ENCODE measurements around the gene FDXACB1.
A peak's percentile ranks its signal among the peaks of the same experiment; 100 is the strongest.
"Not testable (repeated sequence)": the region's sequence is repeated elsewhere in the genome, so short reads cannot be mapped to it uniquely, and the experiment has no call there.

The FDXACB1 gene

GRCh38 chr11:111913997-111914396 lies 35.0 kb upstream of the FDXACB1 start:
- H3K4me3 Mint-ChIP-seq, result no peak overlapping the region
- no peak overlapping the region for H3K27ac Mint-ChIP-seq
- H3K9me3 Mint-ChIP-seq, result no peaks in the 10 kb centered on the region
- H3K4me1 Mint-ChIP-seq (ENCODE audit: low read depth), result no peaks in the 10 kb centered on the region
- peaks cover 58% of the 10 kb centered on the region for H3K27me3 Mint-ChIP-seq
- no peak for DNase-seq
- H3K36me3 Mint-ChIP-seq (ENCODE audit: low read depth), result no peaks in the 10 kb centered on the region

DNA sequence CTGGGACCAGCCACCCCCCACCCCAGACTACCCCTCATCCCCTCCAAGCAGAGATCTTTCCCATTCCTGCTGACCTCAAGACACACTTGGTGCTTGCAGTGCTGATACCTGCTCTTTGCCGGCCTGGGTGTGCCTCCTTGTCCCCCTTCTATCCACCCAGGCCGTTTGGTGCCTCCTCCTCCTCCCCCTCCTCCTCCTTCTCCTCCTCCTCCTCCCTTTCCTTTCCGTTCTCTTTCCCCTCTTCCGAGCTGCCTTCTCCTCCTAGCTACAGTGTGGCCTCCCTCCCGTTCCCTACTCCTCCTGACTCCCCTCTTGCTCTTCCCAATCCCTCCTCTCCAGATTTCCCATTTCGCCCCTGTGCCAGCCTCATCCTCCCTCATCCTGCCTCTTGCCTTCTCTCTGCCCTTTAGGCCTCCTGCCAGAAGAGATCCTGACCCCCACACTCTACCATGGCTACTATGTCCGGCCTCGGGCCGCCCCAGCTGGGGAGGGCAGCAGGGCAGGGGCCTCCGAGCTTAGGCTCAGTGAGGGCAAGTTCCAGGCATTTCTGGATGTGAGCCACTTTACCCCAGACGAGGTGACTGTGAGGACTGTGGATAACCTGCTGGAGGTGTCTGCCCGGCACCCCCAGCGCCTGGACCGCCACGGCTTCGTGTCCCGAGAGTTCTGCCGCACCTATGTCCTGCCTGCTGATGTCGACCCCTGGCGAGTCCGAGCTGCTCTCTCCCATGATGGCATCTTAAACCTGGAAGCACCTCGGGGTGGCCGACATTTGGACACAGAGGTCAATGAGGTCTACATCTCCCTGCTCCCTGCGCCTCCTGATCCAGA lies 34.3 kb upstream of the FDXACB1 start:
- no peaks in the 10 kb centered on the region for H3K4me1 Mint-ChIP-seq (ENCODE audit: low read depth)
- no peaks in the 10 kb centered on the region for H3K9me3 Mint-ChIP-seq
- no peak overlapping the region for H3K27ac Mint-ChIP-seq
- no peak overlapping the region for H3K4me3 Mint-ChIP-seq
- DNase-seq, result no peak
- peaks cover 57% of the 10 kb centered on the region for H3K27me3 Mint-ChIP-seq
- no peaks in the 10 kb centered on the region for H3K36me3 Mint-ChIP-seq (ENCODE audit: low read depth)

- Mint-ChIP-seq H3K27ac (no peak within 1 kb of the TSS), H3K4me3 (no peak within 1 kb of the TSS), H3K9me3 (no peaks in the 10 kb centered on the region), H3K36me3 (ENCODE audit: low read depth) (no peaks in the 10 kb centered on the region), H3K4me1 (ENCODE audit: low read depth) (no peaks in the 10 kb centered on the region), H3K27me3 (peaks cover 52% of the 10 kb centered on the region)
- no peak for DNase-seq
Measured at GRCh38 chr11:111912535-111912934, 33.6 kb upstream of the FDXACB1 start, which contains the start of gene HSPB2. Gene HSPB2, plus strand, starts transcription at chr11:111912734. Its CDS starts 96 bp downstream, at chr11:111912830.

DNA sequence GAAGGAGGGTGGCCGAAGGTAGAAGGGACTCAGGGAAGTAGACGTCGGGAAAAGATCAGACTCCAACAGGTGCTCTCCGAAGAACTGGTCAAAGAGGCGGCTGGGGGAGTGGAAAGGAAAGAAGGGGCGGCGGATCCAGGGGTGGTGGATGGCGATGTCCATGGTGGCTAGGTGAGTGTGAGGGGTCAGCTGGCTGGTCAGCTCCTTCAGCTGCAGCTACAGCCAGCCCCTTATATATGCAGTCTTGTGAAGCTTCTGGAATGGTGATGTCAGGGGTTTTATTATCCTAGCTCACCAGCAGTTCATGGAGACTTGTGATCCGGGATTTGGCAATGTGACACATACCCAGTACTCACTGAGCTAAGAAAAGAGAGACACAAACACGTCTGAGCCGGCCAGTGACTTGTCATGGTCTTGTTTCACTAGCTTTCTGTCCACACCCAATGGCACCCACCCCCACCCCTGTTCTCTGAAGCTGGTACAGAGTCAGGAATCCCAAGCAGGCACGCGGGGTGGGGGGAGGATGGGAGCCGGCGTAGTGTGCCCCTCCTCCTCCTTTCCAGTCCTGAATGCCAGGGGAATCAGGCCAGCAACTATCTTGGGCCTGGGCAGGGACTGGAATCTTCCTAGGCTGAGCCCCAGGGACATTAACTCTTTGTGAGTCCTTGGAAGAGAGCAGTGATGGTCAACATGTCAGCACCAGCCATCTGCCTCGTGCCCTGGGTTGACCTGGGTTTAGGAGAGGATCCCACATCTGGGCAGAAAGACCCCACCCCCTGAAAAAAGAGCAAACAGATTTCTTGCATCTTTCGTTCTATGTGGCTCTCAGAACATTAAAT lies 32.8 kb upstream of the FDXACB1 start, which contains the start of gene CRYAB:
CRYAB (minus strand) TSS at position 208 of the 839 bp plus-strand sequence; CDS start at position 162, 46 bp downstream.
- Mint-ChIP-seq H3K36me3 (ENCODE audit: low read depth) (no peaks in the 10 kb centered on the region), H3K27me3 (peaks cover 48% of the 10 kb centered on the region), H3K4me3 (no peak within 1 kb of the TSS), H3K9me3 (no peaks in the 10 kb centered on the region), H3K4me1 (ENCODE audit: low read depth) (no peaks in the 10 kb centered on the region), H3K27ac (no peak within 1 kb of the TSS)
- DNase-seq, result no peak

- peaks cover 39% of the 10 kb centered on the region for H3K27me3 Mint-ChIP-seq
- H3K4me1 Mint-ChIP-seq (ENCODE audit: low read depth), result no peaks in the 10 kb centered on the region
- no peaks in the 10 kb centered on the region for H3K9me3 Mint-ChIP-seq
- H3K4me3 Mint-ChIP-seq, result no peak overlapping the region
- DNase-seq, result no peak
- H3K27ac Mint-ChIP-seq, result no peak overlapping the region
- H3K36me3 Mint-ChIP-seq (ENCODE audit: low read depth), result no peaks in the 10 kb centered on the region
Measured at GRCh38 chr11:111910676-111911562, 32.0 kb upstream of the FDXACB1 start.

DNA sequence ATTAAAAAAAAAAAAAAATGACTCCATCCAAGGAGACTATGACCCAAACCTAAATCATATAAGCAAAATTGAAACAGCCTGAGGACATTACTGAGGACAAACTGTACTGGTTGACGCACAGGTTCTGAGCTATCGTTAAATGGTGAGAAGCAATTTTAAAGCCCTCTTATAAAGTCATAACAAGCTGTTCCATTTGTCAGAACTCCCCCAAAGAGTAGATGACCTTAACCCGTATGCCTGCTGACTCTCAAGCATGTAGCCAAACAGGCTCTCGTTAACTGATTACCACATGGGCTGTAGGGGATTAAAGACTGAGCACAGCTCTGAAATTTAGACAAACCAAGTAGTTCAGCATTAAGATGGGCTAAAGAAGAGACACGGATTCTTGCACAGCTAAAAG lies 30.4 kb upstream of the FDXACB1 start:
- Mint-ChIP-seq H3K27me3 (peaks cover 32% of the 10 kb centered on the region), H3K4me3 (no peak overlapping the region), H3K4me1 (ENCODE audit: low read depth) (no peaks in the 10 kb centered on the region), H3K27ac (no peak overlapping the region), H3K9me3 (no peaks in the 10 kb centered on the region), H3K36me3 (ENCODE audit: low read depth) (no peaks in the 10 kb centered on the region)
- DNase-seq, result no peak

GRCh38 chr11:111908639-111909305 lies 29.8 kb upstream of the FDXACB1 start:
- H3K4me3 Mint-ChIP-seq, result no peak overlapping the region
- H3K4me1 Mint-ChIP-seq (ENCODE audit: low read depth), result no peaks in the 10 kb centered on the region
- H3K9me3 Mint-ChIP-seq, result no peaks in the 10 kb centered on the region
- DNase-seq, result no peak
- no peaks in the 10 kb centered on the region for H3K36me3 Mint-ChIP-seq (ENCODE audit: low read depth)
- H3K27ac Mint-ChIP-seq, result no peak overlapping the region
- H3K27me3 Mint-ChIP-seq, result peaks cover 27% of the 10 kb centered on the region

DNA sequence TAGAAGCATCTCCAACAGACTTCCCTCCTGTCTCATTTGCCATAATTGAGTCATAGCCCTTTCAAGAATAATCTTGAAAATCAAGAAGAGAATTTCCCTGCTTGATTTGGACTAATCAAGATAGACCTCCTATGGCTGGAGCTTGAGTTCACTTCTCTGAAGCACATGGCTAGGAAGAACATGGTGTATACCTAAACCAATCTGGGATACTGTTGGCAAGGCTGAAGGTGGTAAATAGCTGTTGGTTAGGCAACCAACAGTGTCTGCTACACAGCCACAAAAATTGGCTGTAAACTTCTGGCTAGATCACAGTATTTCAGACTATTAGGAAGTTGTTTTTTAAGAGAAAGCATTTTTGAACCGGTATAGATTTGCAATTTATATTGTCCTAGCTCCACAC lies 27.7 kb upstream of the FDXACB1 start:
- DNase-seq, result no peak
- Mint-ChIP-seq H3K4me3 (no peak overlapping the region), H3K9me3 (no peaks in the 10 kb centered on the region), H3K27me3 (peaks cover 13% of the 10 kb centered on the region), H3K36me3 (ENCODE audit: low read depth) (no peaks in the 10 kb centered on the region), H3K4me1 (ENCODE audit: low read depth) (no peaks in the 10 kb centered on the region), H3K27ac (no peak overlapping the region)

DNA sequence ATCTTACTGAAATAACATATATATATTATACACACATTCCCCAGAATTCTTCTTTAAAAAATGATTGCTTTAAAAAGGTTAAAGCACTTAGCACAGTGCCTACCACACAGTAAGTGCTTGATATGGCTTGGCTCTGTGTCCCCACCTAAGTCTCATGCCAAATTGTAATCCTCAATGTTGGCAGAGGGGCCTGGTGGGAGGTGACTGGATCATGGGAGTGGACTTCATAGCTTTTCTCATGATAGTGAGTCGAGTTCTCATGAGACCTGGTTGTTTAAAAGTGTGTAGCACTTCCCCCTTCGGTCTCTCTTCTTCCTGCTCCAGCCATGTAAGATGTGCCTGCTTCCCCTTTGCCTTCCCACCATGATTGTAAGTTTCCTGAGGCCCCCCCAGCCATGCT lies 26.4 kb upstream of the FDXACB1 start:
- Mint-ChIP-seq H3K27ac (no peak overlapping the region), H3K4me3 (no peak overlapping the region), H3K27me3 (peaks cover 3% of the 10 kb centered on the region), H3K36me3 (ENCODE audit: low read depth) (no peaks in the 10 kb centered on the region), H3K4me1 (ENCODE audit: low read depth) (no peaks in the 10 kb centered on the region), H3K9me3 (no peaks in the 10 kb centered on the region)
- DNase-seq, result no peak

DNA sequence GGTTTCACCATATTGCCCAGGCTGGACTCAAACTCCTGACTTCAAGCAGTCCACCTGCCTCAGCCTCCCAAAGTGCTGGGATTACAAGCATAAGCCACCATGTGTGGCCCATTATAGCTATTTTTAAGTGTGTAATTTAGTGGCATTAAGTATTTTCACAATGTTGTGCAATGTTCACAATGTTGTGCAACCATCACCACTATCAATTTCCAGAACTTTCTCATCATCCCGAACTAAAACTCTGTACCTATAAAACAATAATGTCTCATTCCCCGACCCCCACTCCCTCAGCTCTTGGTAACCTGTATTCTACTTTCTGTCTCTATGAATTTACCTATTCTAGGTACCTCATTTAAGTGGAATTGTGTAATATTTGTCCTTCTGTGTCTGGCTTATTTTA lies 7.9 kb upstream of the FDXACB1 start:
- Mint-ChIP-seq H3K36me3 (ENCODE audit: low read depth) (peaks cover 11% of the 10 kb centered on the region), H3K27me3 (no peaks in the 10 kb centered on the region), H3K9me3 (no peaks in the 10 kb centered on the region), H3K4me3 (no peak overlapping the region), H3K4me1 (ENCODE audit: low read depth) (peaks cover 3% of the 10 kb centered on the region), H3K27ac (no peak overlapping the region)
- no peak for DNase-seq

DNA sequence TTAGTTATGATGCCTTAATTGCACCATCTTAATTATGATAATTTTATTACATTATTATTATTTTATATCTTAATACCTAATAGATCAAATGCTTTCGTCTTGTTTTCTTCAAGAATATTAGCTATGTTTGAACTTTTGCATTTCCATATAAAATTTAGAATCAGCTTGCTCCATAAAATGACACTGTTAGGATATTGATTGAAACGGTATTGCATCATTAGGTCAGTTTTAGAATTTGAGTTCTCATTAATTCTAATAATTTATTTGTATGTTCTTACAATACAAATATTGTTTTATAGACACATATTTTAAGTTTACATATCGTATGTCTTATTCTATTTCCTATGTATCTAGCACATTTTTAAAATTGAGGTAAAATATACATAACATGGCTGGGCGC lies 7.1 kb upstream of the FDXACB1 start:
- H3K27me3 Mint-ChIP-seq, result no peaks in the 10 kb centered on the region
- H3K27ac Mint-ChIP-seq, result no peak overlapping the region
- peaks cover 11% of the 10 kb centered on the region for H3K36me3 Mint-ChIP-seq (ENCODE audit: low read depth)
- H3K4me3 Mint-ChIP-seq, result no peak overlapping the region
- peaks cover 9% of the 10 kb centered on the region for H3K4me1 Mint-ChIP-seq (ENCODE audit: low read depth)
- no peaks in the 10 kb centered on the region for H3K9me3 Mint-ChIP-seq
- no peak for DNase-seq

DNA sequence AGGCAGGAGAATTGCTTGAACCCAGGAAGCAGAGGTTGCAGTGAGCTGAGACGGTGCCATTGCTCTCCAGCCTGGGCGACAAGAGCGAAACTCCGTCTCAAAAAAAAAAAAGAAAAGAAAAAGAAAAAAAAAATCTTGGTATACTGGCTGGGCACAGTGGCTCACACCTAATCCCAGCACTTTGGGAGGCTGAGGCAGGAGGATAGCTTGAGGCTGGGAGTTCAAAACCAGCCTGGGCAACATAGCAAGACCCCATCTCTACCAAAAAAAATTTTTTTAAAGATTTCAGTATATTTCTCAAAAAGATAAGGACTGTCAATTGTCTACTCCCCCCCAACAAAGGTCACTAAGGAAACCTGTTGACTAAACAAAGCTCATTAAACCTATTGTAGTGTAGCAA lies 6.1 kb upstream of the FDXACB1 start:
- not testable (repeated sequence) for H3K4me3 Mint-ChIP-seq, H3K27me3 Mint-ChIP-seq, H3K27ac Mint-ChIP-seq, H3K9me3 Mint-ChIP-seq, DNase-seq
- Mint-ChIP-seq H3K4me1 (ENCODE audit: low read depth) (peaks cover 18% of the 10 kb centered on the region), H3K36me3 (ENCODE audit: low read depth) (peaks cover 11% of the 10 kb centered on the region)

DNA sequence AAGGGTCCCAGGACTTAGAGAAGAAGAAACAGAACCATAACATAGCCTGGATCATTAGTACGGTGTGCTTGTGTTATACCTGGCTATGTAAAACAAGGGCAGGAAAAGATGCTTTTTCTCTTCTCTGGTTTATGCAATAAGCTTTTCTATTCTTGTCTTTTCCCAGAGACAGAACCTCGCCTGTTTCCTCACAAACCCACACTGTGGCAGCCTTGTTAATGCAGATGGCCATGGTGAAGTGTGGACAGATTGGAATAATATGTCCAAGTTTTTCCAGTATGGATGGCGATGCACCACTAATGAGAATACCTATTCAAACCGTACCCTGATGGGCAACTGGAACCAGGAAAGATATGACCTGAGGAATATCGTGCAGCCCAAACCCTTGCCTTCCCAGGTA lies 3.2 kb upstream of the FDXACB1 start:
- Mint-ChIP-seq H3K4me3 (no peak overlapping the region), H3K4me1 (ENCODE audit: low read depth) (peaks cover 30% of the 10 kb centered on the region), H3K9me3 (no peaks in the 10 kb centered on the region), H3K36me3 (ENCODE audit: low read depth) (peaks cover 24% of the 10 kb centered on the region), H3K27ac (no peak overlapping the region), H3K27me3 (no peaks in the 10 kb centered on the region)
- no peak for DNase-seq

DNA sequence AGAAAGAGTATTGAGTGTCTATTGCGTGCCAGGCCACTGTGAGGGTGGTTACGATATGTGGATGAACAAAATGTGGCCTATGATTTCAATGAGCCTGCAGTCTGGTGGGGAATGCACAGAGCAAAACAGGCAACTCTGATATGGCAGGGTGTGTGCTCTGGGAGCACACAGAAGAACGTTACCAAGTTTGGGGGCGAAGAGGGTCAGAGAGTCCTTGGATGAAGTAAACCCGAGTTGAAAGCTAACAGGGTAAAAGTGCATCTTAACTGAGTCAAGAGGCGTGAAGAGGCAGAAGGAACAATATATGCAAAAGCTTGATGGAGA lies 634 bp upstream of the FDXACB1 start:
- no peaks in the 10 kb centered on the region for H3K27me3 Mint-ChIP-seq
- H3K4me3 Mint-ChIP-seq, result peak overlapping the region; percentile 85
- no peaks in the 10 kb centered on the region for H3K9me3 Mint-ChIP-seq
- H3K36me3 Mint-ChIP-seq (ENCODE audit: low read depth), result peaks cover 47% of the 10 kb centered on the region
- peaks cover 35% of the 10 kb centered on the region for H3K4me1 Mint-ChIP-seq (ENCODE audit: low read depth)
- DNase-seq, result no peak
- H3K27ac Mint-ChIP-seq, result peak overlapping the region; percentile 99
